Hindlimb muscle (tissue), 1 donor: Measurements from ENCODE around the gene PANK1. TPM values are rescaled to one million over a fixed set of nuclear protein-coding genes. Genes with fewer than 3 reads are reported as not detected.
A peak's percentile ranks its signal among the peaks of the same experiment; 100 is the strongest.
"Not testable (repeated sequence)": the region's sequence is repeated elsewhere in the genome, so short reads cannot be mapped to it uniquely, and the experiment has no call there.

Experiments used
- DNase-seq: peaks from one replicate; pipeline ENCODE4 v3.0.0-alpha.2; 2013
- polyA plus RNA-seq: library from polyadenylated mRNA; unstranded; fragments of 120-200 nt; gene quantifications from one replicate; pipeline ENCODE4 v1.2.1, GENCODE V29; 2013; ENCODE audit not compliant: insufficient read length

The PANK1 gene
- polyA plus RNA-seq, 1 donor: 16.0 TPM

GRCh38 chr10:89566095-89566950 is 78.7 kb downstream of the PANK1 start:
- DNase-seq: no peak

GRCh38 chr10:89565180-89565579 is 79.9 kb downstream of the PANK1 start:
- DNase-seq: no peak

GRCh38 chr10:89563861-89564478 is 81.1 kb downstream of the PANK1 start:
- peak; percentile 40 for DNase-seq

- no peak for DNase-seq
These were observed 81.7 kb downstream of the PANK1 start for GRCh38 chr10:89563311-89563710.

GRCh38 chr10:89556600-89556999 is 88.4 kb downstream of the PANK1 start:
- no peak for DNase-seq

- DNase-seq: no peak
These were observed 89.2 kb downstream of the PANK1 start for GRCh38 chr10:89555688-89556445.

- DNase-seq: no peak
These were observed 90.6 kb downstream of the PANK1 start for GRCh38 chr10:89554433-89554832.

- DNase-seq: no peak
These were observed 91.8 kb downstream of the PANK1 start for GRCh38 chr10:89553064-89553734.

- DNase-seq: no peak
These were observed 92.8 kb downstream of the PANK1 start for GRCh38 chr10:89552213-89552612.

GRCh38 chr10:89550509-89550908 is 94.5 kb downstream of the PANK1 start:
- DNase-seq: no peak

GRCh38 chr10:89549510-89549909 is 95.5 kb downstream of the PANK1 start:
- DNase-seq: no peak

- DNase-seq: no peak
These were observed 96.4 kb downstream of the PANK1 start for GRCh38 chr10:89548673-89549072.

GRCh38 chr10:89547853-89548513 is 97.1 kb downstream of the PANK1 start:
- no peak for DNase-seq

- DNase-seq: not testable (repeated sequence)
These were observed 98.4 kb downstream of the PANK1 start for GRCh38 chr10:89546651-89547050.

- no peak for DNase-seq
These were observed 101.2 kb downstream of the PANK1 start for GRCh38 chr10:89543841-89544240.

- no peak for DNase-seq
These were observed 104.6 kb downstream of the PANK1 start for GRCh38 chr10:89540420-89540949.

GRCh38 chr10:89537364-89537763 is 107.7 kb downstream of the PANK1 start:
- no peak for DNase-seq

GRCh38 chr10:89536013-89536354 is 109.1 kb downstream of the PANK1 start:
- no peak for DNase-seq

GRCh38 chr10:89535171-89536012 is 109.7 kb downstream of the PANK1 start, which contains the start of gene SLC16A12:
Gene SLC16A12, minus strand, starts transcription at chr10:89535594. Its CDS starts 73,016 bp downstream, at chr10:89462578.
- DNase-seq: peak; percentile 54

GRCh38 chr10:89534826-89535166 is 110.2 kb downstream of the PANK1 start:
- no peak for DNase-seq
